Mucosa of stomach (tissue), 1 donor: ENCODE measurements around the gene SV2C.

Experiments
- H3K27me3 ChIP-seq: one replicate; pipeline ENCODE4 v1.7.0; 2013; ENCODE audit warnings: mild to moderate bottlenecking, low read length; ENCODE audit not compliant: control insufficient read depth, insufficient read depth
- H3K36me3 ChIP-seq: one replicate; pipeline ENCODE4 v1.7.0; 2013; ENCODE audit warnings: low read length; ENCODE audit not compliant: control insufficient read depth, insufficient read depth
- H3K4me1 ChIP-seq: one replicate; pipeline ENCODE4 v1.7.0; 2013; ENCODE audit warnings: mild to moderate bottlenecking, low read length; ENCODE audit not compliant: control insufficient read depth, insufficient read depth
- H3K4me3 ChIP-seq: one replicate; pipeline ENCODE4 v1.7.0; 2013; ENCODE audit warnings: low read length
- H3K9ac ChIP-seq: one replicate; pipeline ENCODE4 v1.7.0; 2013; ENCODE audit warnings: mild to moderate bottlenecking, low read length, moderate library complexity
- H3K9me3 ChIP-seq: one replicate; pipeline ENCODE4 v1.7.0; 2013; ENCODE audit warnings: mild to moderate bottlenecking, low read length, moderate library complexity; ENCODE audit not compliant: control insufficient read depth
- donor health status: Pancreatic carcinoma.

The SV2C gene

GRCh38 chr5:76402886-76403765, 319.9 kb downstream of the SV2C start, which contains the start of gene IQGAP2:
TSS of gene IQGAP2 (plus strand) at chr5:76403285. CDS start at chr5:76403546, 261 bp downstream.
- H3K9me3 ChIP-seq = no peaks in the 10 kb centered on the region
- no peaks in the 10 kb centered on the region for H3K36me3 ChIP-seq
- peak within 1 kb of the TSS; percentile 58 for H3K4me3 ChIP-seq
- no peaks in the 10 kb centered on the region for H3K27me3 ChIP-seq
- peak within 1 kb of the TSS; percentile 82 for H3K9ac ChIP-seq
- H3K4me1 ChIP-seq = peaks cover 24% of the 10 kb centered on the region
